Neural cell (in vitro differentiated cells): ENCODE measurements around the gene MBTPS2.

Experiments
- CTCF ChIP-seq: fragments of 450-650 bp; IDR thresholded peaks from 2 replicates; pipeline ENCODE4 v1.5.1; 2014; ENCODE audit warnings: antibody characterized with exemption, mild to moderate bottlenecking, moderate library complexity; ENCODE audit not compliant: poor library complexity, severe bottlenecking
- EP300 ChIP-seq: fragments of 450-650 bp; conservative IDR thresholded peaks from 2 replicates; pipeline ENCODE4 v1.6.1; 2014; ENCODE audit warnings: antibody characterized with exemption, mild to moderate bottlenecking, moderate library complexity; ENCODE audit not compliant: poor library complexity, severe bottlenecking
- EZH2 ChIP-seq: fragments of 200-600, 300-800 bp; shearing (Covaris generic), sonication (generic); IDR thresholded peaks from 2 replicates; pipeline ENCODE4 v1.6.1; 2014; ENCODE audit warnings: antibody characterized with exemption, low read length, borderline replicate concordance, mild to moderate bottlenecking; ENCODE audit not compliant: insufficient read depth, poor library complexity, severe bottlenecking
- MXI1 ChIP-seq: fragments of 450-650 bp; conservative IDR thresholded peaks from 2 replicates; pipeline ENCODE4 v1.6.1; 2014; ENCODE audit warnings: antibody characterized with exemption, mild to moderate bottlenecking; ENCODE audit not compliant: poor library complexity, severe bottlenecking
- POLR2AphosphoS5 ChIP-seq: IDR thresholded peaks from 2 replicates; pipeline ENCODE4 v1.6.1; 2012
- RAD21 ChIP-seq: fragments of 450-650 bp; conservative IDR thresholded peaks from 2 replicates; pipeline ENCODE4 v1.6.1; 2014; ENCODE audit warnings: antibody characterized with exemption, mild to moderate bottlenecking, moderate library complexity
- REST ChIP-seq: IDR thresholded peaks from 2 replicates; pipeline ENCODE4 v1.6.1; 2012; ENCODE audit warnings: borderline replicate concordance
- SMC3 ChIP-seq: fragments of 450-650 bp; conservative IDR thresholded peaks from 2 replicates; pipeline ENCODE4 v1.6.1; 2014; ENCODE audit warnings: antibody characterized with exemption, mild to moderate bottlenecking, moderate library complexity; ENCODE audit not compliant: poor library complexity
- TAF1 ChIP-seq: IDR thresholded peaks from 2 replicates; pipeline ENCODE4 v1.6.1; 2012; ENCODE audit warnings: low read depth

- TF ChIP-seq TAF1 (no peak), CTCF (no peak), MXI1 (no peak), POLR2AphosphoS5 (no peak), EZH2 (no peak), EP300 (no peak), REST (no peak), SMC3 (no peak), RAD21 (no peak)
These were observed 89.8 kb downstream of the MBTPS2 start for GRCh38 chrX:21929209-21929608.
